Testis (tissue), 2 donors: ENCODE data around the gene ZEB2.

Experiments used
- CTCF ChIP-seq, 3 experiments: fragments of 450-650 bp in 2 of 3; fragments of 200-600 bp in 1 of 3; sonication (generic) in 1 of 3; IDR thresholded peaks; one replicate each; pipeline ENCODE4 v1.5.1; 2016 to 2019; ENCODE audit warnings: antibody characterized with exemption in 3 of 3, mild to moderate bottlenecking in 2 of 3, moderate library complexity in 1 of 3
- POLR2A ChIP-seq: fragments of 450-650 bp; IDR thresholded peaks from one replicate; pipeline ENCODE4 v1.6.1; 2017; ENCODE audit warnings: antibody characterized with exemption, mild to moderate bottlenecking, moderate library complexity

- TF ChIP-seq CTCF (IDR thresholded peaks at IDR 0.05) (no peak), POLR2A (no peak)
Observed at GRCh38 chr2:144370937-144371584, 148.9 kb downstream of the ZEB2 start.
